GM19023 (cell line): Measurements from ENCODE around the gene CORO2B.

Experiments
- ATAC-seq: cut with Tn5 transposase; IDR thresholded peaks from one replicate; pipeline ENCODE4 v1.9.1; 2021; ENCODE audit warnings: mild to moderate bottlenecking, moderate library complexity; ENCODE audit not compliant: unreplicated experiment

CORO2B gene

DNA sequence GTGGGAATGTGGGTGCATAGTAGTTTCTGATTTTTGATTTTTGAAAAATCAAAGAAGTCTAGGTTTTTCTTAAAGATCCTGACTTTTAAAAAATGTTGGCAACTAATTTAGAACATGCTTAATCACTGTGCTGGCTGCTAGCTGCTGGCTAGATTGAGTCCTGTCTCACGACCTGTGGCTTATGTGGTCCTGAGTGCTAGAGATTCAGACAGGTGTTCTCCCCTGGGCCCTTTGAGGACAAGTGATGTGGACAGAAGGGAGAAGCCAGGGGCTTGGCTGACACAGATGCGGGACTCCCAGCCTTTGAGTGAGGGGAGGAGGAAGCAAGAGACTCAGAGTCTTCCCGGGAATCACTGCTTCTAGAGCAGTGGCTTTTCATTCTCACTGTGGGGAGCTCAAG is 47.5 kb downstream of the CORO2B start:
- no peak for ATAC-seq

- ATAC-seq = no peak
Measured at GRCh38 chr15:68626739-68627138, 47.9 kb downstream of the CORO2B start.

GRCh38 chr15:68627476-68627875 is 48.7 kb downstream of the CORO2B start:
- no peak for ATAC-seq

DNA sequence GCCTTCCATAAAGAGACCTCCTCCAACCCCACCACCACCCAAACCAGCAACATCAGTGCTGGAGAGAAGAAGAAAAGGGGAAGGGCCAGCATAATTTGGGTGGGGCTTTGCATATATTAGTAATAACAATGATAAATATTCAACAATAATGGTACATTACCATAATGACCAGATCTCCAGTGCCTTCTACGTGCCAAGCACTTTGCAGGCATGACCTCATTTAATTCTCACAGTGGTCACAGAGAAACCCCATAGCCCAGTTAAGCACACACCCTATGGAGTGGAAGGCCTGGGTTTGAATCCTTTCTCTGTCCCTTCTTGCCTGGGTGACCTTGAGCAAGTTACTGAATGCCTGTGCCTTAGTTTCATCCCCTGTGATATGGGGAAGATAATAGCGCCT is 49.2 kb downstream of the CORO2B start:
- ATAC-seq = no peak

DNA sequence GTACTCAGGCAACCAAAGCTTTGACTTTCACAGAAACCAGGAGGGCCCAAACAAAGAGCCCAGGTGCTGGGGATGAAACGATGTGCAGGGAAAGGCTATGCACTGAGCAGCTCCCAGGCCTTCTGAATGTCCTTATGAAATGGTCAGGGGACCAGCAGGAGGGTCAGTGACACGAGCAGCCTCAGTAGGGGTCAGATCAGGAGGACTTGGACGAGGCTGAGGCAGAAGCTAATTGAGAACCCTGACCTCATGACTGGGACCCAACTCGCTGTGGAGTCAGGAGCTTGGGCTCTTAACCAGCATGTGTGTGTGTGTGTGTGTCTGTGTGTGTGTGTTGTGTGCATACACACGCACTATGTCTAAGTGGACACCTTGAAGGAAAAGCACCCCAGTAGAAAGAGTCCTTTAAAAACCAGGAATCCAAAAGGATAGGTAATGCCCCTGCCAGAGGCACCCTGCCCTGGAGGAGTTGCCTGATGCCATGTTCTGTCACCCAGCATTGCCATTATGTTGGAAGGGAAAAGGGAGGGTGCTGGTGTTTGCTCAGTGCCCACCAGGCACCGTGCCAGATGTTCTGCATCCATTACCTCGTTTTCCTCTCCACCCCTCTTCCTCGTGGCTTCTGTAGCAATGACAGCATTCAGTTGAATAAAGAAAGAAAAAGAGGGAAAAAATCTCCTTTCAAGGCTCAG is 50.9 kb downstream of the CORO2B start:
- no peak for ATAC-seq

GRCh38 chr15:68630211-68630555 is 51.4 kb downstream of the CORO2B start:
- ATAC-seq = no peak

DNA sequence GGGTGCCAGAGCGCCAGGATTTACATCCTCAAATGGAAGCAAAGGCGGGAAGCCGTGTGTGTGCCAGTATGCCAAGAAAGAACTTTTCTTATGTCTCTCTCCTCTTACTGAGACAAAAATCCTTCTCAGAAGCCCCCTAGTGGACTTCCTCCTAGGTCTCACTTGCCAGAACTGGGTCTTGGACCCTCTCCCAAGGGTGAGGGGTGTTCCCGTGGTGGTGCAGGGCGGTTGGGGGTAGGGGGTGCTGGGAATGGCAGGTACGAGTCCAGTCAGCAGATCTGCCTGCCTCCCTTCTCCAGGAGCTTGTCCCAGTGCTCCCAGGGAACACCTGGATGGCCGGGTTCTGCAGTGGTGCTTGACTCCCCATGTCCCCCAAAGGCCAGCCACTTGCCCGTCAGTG is 52.0 kb downstream of the CORO2B start:
- no peak for ATAC-seq

DNA sequence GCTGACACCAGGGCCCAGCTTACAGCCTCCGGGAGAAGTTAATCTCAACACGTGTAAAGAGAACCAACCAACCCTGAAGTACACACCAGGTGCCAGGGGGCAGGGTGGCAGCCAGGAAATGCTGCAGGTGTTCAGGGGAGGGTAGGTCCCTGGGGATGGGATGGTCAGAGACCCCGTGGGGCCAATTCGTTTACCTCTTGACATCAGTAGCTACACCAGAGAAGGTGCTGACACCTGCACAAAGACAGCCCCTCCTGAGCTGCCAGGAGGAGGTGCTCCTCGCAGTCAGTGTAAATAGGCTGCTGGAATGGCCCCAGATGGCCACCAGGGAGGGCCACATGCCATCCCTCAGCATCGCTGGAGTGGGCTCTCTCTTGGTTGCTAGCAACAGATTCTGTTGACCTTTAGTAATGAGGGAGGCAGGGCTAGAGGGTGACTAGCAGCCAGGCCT is 52.8 kb downstream of the CORO2B start:
- ATAC-seq = no peak

DNA sequence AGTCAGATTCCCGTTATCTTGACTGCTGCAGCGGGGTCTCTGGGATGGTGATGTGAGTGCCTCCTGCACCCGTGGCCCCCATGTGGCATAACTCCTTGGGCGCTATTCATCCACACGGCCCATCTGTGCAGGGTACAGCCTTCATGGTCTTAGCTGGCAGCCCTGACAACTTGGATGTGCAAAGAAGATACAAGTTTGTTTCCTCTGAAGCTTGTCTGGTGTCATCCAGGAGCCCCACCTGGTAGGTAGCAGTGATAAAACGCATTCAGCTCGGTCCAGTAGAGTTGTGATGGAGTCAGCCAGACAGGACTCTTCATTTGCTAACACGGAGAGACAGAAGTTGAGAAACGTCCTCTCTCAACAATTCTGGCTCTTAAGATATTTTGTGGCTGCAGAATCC is 53.3 kb downstream of the CORO2B start:
- no peak for ATAC-seq

DNA sequence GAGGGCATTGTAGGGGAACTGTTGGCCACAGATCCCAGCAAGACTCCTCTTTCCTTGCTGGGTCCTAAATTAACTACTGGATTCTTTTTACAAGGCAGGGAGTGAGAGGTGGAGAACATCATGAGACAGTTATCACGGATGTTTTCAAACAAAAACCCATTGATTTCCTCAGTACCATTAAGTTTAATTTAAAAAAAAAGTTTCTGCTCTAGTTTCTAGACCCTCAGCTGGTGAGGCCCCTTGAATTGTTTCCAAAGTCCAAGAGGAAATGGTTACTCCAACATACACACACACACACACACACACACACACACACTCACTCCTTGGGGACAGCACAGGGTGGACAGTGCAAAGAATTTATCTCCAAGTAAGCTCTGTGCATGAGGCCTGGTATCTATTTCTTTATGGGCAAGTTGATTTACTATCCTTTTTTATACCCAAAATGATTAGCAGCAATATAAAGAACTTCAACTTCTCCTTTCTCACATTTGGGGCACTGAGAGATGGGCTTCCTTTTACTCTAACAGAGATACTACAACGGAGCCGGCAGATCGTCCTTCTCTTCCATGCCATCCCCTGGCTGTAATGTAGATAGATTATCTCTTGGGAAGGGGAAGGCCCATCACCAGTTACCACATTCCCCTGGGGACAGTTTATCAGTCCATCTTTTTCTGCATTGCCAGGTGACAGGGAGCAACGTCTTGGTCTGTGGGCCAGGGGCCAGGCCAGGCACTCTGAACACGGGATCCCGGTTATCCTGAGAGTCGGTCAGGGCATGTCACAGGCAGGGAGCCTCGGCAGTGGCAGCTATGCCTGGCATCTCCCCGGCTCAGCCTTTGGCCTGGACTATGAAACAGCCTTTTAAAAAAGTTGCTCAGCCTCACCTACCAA is 54.7 kb downstream of the CORO2B start:
- ATAC-seq = no peak

DNA sequence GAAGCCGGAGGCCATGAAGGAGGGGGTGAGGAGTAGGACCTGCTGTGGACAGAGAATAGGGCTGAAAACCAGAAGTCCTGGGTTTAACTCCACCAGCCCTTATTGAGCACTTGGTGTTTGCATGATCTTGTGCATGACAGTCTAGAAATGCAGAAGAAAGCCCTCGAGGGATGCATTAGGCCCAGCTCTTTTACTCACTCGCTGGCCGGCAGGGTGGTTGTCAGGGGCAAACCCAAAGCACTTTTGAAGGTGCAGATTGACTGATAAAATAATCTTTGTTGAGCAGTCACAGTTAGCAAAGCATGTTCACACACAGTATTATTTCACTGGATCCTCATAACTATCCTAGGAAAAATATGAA is 55.3 kb downstream of the CORO2B start:
- no peak for ATAC-seq

DNA sequence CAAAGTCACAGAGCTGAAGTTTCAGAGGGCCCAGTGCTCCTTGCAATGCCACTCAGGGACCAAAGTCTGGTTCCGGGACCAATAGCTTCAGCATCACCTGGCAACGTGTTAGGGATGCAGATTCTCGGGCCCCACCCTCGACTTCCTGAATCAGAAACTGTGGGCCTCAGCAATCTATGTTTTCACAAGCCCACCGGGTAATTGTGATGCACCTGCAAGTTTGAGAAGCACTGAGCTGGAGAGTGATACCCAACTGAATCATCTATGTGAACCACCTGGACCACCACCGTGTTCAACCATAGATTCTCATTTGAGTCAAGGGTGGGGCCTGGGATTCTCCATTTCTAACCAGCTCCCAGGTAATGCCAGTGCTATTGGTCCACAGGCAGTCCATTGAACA is 55.7 kb downstream of the CORO2B start:
- no peak for ATAC-seq

GRCh38 chr15:68635141-68635540 is 56.3 kb downstream of the CORO2B start:
- ATAC-seq = no peak

- no peak for ATAC-seq
Measured at GRCh38 chr15:68636256-68636655, 57.5 kb downstream of the CORO2B start.

DNA sequence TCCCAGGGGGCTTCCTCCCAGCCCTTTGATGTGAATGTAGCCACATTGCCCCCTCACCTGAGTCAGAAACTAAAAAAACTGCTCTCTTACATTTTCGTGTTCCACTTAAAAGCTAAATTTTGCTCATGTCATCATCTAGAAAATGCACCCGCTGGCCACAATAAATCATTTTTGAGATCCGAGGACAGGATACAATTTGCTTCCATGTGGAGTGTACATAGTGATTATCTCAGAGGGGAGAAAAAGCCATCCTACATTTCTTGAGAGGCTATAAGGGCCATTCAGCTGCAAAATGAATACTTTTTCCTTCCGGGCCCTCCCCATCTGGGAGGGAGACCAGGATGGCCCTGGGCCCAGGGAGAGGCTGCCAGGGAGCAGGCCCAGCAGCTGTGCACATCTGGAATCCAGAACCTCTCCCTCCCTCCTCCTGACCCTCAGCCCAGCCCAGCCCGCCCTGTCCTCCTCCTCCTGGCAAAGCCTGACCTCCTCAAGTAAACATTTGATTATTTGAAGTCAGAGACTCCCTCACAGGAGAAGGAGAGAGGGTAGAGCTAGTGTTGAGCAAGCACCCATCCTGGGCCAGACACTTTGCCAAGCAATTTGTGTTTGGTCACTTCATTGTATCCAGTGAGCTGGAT is 59.1 kb downstream of the CORO2B start:
- no peak for ATAC-seq

DNA sequence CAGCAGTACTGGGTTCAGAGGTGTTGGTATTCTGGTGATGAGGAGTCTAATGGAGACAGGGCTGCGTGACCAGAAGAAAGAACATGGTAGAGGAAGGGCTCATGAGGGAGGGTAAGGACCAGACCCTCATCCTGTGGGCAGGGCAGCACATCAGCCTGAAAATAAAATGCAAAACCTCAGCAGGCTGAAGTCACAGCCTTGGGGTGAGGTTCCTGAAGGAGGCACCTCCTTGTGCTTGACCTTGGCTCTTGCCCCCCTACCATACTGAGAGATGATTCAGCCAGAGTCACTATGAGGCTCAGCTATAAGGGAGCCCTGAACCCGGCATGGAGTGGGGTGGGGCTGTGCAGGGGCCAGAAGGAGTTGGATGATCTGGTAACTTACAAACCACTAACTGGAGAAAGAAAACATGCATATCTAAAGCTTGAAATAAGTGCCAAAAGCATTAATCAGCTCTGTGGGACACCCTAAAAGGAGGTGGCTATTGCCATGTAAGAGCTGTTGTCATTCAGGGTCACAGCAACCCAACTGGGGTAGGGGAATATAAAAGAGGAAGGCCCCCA is 60.2 kb downstream of the CORO2B start:
- ATAC-seq = no peak

DNA sequence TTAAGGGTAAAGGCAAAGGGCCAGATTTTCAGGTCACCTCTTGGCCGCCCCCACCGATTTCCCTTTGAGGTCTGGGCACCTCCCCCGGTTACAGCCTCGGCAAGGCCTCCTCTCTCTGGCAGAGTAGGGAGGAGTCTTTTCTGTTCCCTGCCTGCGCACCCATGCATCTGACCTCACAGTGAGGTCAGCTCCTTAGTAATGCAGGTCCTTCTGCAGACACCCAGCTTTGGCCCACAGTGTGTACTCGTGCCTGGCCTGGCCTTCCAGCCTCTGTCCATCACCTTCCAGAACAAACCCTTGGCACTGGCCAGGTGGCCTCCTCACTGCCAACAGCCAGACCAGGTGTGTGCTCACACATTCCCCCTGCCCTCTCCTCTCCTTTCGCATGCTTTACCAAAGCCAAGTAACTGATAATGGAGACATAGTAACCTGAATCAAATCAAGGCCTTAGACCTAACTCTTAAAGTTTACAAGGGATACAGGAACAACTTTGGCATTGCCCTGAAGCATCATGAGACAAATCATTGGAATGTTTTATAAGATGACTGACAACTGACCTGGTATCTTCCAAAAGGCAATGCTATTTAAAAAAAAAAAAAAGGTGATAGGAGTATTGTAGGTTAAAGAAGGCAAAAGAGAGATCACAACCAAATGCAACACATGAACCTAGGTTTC is 61.3 kb downstream of the CORO2B start:
- ATAC-seq = no peak

DNA sequence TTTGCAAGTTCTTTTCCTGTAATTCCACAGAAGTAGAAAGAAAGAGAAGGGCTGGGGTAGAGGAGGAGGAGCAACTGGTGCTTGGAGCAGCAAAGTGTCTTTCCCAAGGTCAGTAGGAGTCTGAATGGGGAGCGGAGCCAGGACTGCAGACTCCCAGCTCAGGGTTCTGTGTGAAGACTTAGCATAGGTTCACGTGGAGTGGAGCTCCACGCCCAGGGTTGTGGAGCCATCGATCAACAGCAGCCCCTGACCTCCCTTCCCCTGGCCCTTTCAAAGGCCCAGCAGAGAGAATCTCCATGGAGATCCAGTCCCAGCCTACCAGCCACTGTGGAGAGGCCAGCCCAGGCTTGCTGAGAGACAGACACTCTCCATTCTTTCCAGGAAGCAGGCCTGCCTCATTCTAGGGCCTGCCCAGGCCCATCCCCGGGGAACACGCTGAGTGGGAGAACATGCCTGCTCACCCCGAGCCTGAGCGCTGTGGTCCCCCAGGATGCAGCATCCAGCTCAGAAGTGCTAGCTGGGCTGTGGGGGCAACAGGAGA is 62.1 kb downstream of the CORO2B start:
- ATAC-seq = no peak

- ATAC-seq = no peak
Measured at GRCh38 chr15:68641376-68641775, 62.6 kb downstream of the CORO2B start.

DNA sequence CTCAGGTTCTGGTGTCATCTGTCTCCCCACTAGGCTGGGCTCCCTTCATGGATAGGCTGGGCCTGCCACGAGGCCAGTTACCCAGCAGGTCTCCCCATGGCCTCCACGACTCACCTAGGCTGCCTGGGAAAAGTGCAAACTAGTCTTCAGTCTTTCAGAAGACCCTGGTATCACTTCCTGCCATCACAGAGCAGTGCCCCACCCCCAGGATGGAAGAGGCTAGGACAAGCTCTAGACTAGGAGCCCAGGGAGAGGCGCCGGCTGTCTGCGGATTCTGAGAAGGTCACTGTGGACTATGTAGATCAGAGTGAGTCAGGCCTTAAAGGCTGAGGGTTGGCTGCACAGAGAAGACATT is 63.7 kb downstream of the CORO2B start:
- ATAC-seq = no peak
